RKO (cell line): ENCODE measurements around the gene RBM19.

Experiments used
- DNase-seq: peaks from one replicate; pipeline ENCODE4 v3.0.0-alpha.2; 2016; ENCODE audit warnings: low spot score

Gene RBM19

DNA sequence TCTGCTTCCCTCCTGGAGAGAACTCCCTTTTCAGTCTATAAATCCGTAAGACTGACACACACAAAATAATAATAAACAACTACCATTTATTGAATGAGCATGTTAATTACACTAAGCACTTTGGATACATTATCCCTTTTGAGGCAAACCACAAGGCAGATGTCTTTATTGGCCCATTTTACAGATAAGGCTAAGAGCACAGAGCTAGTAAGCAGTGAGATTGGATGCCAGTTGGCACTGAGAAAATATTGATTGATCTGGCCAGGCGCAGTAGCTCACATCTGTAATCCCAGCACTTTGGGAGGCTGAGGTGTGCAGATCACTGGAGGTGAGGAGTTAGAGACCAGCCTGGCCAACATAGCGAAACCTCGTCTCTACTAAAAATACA, 21.9 kb upstream of the RBM19 start:
- no peak for DNase-seq

DNA sequence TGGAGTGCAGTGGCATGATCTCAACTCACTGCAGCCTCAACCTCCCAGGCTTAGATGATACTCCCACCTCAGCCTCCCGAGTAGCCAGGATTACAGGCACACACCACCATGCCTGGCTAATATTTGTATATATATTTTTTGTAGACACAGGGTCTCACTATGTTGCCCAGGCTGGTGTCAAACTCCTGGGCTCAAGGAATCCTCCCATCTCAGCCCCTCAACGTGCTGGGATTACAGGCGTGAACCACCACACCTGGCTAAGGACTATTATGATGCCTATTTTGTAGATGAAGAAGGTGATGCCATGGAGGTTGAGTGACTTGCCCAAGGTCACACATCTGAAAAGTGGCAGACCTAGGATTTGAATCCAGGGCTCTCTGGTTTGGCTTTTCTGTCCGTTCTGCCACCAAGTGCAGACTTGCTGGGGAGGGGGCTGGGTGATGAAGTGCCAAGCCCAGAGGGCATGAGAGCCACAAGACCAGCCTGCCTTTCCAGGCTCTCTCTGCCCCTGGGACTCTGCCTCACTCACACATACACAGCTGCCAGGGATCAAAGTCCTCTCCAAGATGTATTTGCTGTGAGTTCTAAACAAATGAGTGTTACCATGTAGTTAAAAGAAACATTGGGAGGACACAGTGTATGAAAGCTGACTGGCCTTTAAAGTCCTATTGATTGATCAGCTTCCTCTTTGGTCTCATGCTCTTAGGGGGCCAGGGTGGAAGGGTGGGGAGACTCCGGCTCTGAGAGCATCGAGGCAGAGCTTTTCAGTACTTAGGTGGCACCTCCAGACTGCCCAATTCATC, 21.3 kb upstream of the RBM19 start:
- DNase-seq, result no peak

DNA sequence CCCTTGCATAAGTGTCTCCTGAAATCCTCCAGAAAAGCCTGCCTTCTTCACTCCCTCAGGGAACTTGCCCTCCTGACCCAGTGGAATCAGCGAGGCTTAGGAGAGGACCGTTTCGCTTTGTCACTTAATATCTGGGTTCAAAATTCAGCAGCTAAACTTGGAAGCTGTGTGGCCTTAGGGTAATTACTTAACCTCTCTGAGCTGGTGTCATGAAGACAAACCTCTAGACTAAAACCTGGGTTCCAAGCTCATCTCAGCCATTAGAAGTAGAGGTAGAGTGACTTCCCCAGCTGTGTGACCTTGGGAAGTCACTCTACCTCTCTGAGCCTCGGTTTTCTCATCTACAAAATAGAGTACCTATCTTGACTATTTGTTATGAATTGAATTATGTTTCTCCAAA, 18.3 kb upstream of the RBM19 start:
- no peak for DNase-seq

- DNase-seq, result no peak
Observed at GRCh38 chr12:113983777-113984448, 17.8 kb upstream of the RBM19 start.

- no peak for DNase-seq
Observed at GRCh38 chr12:113983265-113983664, 17.1 kb upstream of the RBM19 start.

GRCh38 chr12:113981876-113982275, 15.8 kb upstream of the RBM19 start:
- DNase-seq, result no peak

DNA sequence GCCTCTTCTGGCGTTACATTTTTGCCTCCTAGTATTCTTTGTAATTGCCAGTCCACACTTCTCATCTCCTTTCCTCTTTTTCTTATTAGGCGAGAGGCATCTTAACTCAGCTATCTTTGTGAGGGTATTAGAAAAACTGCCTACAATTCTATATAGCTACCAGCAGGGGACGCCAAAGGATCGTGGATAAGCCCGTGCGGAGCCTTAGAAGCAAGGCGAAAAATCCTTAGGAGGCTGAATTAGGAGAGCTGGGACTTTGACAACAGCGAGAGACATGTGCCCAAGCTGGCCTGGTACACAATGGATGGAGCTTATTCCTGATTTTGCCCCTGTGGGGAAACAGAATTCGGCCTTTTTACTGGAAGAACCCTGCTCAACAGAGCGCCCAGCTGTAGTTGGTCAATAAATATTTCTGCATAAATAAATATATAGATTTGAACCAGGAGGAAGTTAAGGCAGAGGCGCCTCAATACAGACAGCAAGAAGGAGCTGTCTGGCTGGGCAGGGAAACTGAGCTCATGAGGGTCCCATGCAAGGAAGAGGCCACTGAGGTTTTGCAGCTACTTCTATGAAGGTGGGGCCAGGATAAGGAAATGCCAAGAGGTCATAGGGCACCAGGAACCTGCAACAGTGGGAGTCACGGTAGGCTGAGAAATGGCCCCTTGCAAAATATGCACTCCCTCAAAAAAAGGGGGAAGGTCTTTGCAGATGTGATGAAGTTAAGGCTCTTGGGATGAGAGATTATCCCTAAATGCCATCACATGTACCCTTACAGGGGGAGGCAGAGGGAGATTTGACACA, 14.6 kb upstream of the RBM19 start:
- peak; percentile 72 for DNase-seq

DNA sequence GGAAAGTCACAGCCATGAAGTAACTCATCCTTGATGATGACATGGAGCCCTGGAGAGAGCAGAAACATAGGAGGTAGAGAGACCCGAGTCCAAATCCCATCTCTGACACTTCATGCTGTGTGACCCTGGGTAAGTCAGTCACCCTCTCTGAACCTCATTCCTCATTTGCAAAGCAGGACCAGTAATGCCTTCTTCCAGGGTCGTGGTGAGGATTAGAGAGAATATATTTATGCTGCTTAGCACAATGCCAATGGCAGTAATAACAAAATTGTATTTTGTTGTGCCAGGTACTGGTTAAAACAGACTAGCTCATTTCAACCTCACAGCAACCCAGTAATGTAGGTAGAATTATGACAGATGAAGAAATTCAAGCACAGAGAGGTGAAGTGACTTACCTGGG, 13.9 kb upstream of the RBM19 start:
- no peak for DNase-seq

DNA sequence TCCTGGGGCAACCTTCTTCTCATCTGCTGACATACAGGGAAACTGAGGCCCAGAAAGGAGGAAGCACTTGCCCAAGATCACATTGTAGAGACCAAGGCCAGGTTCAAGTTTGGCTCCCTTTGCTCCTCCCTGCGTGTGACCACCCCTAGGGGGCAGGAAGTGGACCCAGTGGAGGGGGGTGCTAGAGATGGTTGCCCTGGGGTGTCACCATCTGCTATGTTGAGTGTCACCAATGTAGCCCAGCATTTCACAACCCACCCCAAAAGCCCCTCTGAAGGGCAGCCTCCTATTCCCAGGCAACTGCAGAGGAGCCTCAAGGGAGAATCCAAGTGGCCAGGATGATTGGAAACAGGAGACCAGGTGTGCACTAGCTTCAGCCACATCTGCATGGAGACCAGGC, 12.0 kb upstream of the RBM19 start:
- DNase-seq, result no peak

DNA sequence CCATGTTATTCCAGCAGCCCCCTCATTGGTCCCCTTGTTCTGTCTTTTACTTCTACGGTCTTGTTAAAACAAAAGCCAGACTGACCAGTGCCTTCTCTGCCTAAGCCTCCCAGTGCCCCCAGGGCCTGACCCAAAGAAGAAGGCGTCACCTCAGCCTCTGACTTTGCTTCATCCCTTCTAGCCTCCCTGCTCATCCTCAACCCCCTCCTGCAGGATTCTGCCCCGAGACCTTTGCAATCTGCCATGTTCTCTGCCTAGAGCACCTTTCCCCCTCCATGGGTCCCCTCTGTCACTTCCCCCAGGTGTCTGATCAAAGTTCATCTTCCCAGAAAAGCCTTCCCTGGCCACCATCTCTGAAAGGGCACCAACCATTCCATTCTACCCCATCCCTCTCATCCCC, 7.9 kb upstream of the RBM19 start:
- DNase-seq, result no peak

DNA sequence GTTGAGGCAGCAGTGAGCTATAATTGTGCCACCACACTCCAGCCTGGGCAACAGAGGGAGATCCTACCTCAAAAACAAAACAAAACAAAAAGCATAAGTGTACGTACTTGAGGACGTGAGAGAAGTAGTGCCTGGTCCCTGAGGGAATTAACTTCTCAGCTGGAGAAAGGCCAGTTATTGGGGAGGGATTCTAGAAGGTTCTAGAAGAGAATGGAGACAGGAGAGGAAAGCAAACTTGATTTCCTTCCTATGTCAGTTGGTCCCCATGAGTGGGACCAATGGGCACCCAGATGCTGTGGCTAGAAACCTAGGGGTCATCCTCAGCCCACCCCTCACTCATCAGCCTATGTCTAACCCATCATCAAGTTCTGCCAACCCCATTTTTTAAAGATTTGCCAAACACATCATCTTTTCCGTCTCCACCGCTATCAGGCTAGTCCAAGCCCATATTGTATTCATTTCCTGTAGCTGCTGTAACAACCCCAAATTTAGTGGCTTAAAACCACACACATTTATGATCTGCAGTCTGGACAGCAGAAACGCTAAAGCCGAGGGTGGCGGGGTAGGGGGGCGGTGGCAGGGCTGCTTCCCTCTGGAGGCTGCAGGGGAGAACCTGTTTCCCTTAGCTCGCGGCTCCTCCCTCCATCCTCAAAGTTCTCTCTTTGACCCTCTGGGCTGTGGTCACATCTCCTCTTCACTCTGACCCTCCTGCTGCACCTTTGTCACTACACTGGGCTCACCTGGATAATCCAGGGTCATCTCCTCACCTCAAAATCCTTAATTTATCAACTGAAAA, 7.2 kb upstream of the RBM19 start:
- DNase-seq, result no peak

DNA sequence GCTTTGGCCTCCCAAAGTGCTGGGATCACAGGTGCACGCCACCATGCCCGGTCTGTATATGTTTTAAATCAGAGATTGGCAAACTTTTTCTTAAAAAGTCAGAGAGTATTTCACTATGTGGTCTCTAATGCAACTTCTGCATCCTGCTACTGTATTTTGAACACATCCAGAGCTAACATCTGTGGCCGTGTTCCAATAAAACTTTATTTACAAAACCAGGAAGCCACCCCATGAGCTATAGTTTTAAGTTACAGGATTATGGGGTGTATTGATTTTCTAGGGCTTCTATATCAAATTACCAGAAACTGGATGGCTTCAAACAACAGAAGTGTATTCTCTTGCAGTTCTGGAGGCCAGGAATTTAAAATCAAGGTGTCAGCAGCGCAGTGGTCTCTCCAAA, 5.3 kb upstream of the RBM19 start:
- no peak for DNase-seq

GRCh38 chr12:113970211-113970610, 4.1 kb upstream of the RBM19 start:
- DNase-seq, result no peak

- no peak for DNase-seq
Observed at GRCh38 chr12:113967368-113967767, 1.2 kb upstream of the RBM19 start.

- DNase-seq, result no peak
Observed at GRCh38 chr12:113962733-113963132, 3.4 kb downstream of the RBM19 start.

DNA sequence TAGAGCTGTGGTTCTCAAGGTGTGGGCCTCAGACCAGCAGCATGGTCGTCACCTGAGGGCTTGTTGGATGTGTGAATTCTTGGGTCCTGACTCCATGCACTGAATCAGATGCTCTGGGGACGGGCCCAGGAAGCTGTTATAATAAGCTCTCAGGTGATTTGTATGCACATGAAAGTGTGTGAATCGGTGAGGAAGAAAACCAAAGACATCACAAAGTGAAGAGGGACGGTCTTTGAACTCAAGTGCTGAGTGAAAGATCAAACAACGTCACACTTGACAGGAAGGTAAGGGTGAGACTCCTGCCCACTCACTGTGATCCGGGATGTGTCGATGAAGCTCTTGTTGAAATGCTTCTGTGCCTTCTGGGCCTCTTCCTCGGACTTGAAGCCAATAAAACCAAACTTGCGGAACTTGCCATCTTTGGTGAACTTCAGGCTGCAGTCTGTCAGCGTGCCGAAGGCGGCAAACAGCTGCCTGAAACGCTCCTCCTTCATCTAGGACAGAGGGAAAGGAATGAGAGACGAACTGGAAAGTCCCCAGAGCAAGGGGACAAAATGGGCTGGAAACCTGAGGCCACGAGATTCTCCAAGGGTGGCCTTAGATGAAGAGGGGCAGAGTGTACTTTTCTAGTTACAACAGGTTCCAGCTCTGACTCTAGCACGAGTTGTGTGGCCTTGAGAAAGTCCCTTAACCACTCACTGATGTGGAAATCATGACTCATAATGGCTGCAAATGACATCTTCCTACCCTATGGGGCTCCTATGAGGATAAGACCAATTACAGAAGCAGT, 4.0 kb downstream of the RBM19 start:
- peak; percentile 68 for DNase-seq

DNA sequence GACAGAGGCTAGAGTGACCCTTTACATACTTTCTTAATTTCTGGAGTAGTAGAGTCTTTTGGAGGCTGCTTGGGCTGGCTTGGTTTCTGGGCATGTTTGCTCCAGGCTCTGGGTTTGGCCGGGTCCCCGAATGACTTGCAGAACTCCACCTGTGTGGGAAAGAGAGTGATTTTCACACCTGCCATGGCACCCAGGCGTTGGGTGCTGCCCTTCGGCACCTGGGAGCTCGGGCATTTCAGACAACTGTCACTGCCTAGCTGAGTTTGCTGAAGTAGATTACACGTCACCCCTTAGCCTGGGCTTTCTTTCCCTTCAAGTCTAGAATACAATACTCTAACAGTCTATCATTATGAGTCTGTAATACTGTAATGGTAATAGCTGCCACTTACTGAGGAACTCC, 6.1 kb downstream of the RBM19 start:
- no peak for DNase-seq

GRCh38 chr12:113959096-113959495, 7.0 kb downstream of the RBM19 start:
- DNase-seq, result no peak

- DNase-seq, result no peak
Observed at GRCh38 chr12:113958108-113958507, 8.0 kb downstream of the RBM19 start.

DNA sequence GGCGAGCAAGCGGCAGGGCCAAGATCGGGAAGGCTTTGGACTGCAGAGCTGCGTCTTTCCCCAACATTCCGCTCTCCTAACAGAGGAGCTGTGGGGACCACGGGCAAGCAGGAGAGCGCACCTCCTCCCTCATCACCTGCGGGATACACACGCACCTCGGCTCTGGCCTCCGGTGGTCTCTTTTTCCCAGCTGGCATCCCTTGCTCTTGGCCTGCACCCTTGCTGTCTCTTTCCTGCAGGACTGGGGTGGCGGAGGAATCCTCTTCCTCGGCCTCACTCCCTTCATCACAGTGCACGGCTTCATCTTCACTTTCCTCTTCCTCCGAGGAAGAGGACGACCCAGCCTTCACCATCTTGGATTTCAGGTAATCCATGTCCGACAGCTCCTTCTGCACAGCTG, 8.5 kb downstream of the RBM19 start:
- DNase-seq, result no peak
